ENCODE data around the gene PLD1.
A peak's percentile ranks its signal among the peaks of the same experiment; 100 is the strongest.

Gene PLD1

DNA sequence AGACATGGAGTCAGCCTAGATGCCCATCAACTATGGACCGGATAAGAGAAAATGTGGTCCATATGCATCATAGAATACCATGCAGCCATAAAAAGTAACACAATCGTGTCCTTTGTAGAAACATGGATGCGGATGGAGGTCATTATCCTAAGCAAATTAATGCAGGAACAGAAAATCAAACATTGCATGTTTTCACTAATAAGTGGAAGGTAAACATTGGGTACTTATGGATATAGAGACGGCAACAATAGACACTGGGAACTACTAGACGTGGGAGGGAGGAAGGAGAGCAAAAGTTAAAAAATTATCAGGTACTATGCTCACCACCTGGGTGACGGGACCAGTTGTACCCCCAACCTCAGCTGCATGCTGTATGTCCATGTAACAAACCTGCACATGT lies 2.5 kb downstream of the PLD1 start:
- DNase-seq (ENCODE audit: extremely low read depth, low read depth): no peak
- TF ChIP-seq, protein P1, sequence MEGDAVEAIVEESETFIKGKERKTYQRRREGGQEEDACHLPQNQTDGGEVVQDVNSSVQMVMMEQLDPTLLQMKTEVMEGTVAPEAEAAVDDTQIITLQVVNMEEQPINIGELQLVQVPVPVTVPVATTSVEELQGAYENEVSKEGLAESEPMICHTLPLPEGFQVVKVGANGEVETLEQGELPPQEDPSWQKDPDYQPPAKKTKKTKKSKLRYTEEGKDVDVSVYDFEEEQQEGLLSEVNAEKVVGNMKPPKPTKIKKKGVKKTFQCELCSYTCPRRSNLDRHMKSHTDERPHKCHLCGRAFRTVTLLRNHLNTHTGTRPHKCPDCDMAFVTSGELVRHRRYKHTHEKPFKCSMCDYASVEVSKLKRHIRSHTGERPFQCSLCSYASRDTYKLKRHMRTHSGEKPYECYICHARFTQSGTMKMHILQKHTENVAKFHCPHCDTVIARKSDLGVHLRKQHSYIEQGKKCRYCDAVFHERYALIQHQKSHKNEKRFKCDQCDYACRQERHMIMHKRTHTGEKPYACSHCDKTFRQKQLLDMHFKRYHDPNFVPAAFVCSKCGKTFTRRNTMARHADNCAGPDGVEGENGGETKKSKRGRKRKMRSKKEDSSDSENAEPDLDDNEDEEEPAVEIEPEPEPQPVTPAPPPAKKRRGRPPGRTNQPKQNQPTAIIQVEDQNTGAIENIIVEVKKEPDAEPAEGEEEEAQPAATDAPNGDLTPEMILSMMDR (IDR thresholded peaks at IDR 0.05; ENCODE audit: low read depth, low read length): no peak

DNA sequence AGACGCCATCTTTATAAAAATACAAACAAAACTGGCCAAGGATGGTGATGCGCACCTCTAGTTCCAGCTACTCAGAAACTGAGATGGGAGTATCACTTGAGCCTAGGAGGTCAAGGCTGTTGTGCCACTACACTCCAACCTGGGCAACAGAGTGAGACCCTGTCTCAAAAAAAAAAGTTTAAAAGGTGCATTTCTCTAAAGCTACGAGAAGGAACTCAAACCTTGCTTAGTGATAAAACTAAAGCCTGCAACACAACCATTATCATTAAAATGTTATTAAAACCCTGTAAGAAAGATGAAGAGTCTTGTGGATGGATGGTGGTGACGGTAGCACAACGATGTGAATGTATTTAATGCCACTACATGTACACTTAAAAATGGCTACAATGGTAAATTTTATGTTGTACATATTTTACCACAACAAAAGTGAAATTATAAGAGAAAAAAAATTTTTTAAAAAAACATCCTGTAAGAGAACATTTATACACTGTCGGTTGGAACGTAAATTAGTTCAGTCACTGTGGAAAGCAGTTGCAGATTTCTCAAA lies 3.1 kb downstream of the PLD1 start:
- TF ChIP-seq, protein P1 (IDR thresholded peaks at IDR 0.05; ENCODE audit: low read depth, low read length): no peak
- DNase-seq (ENCODE audit: extremely low read depth, low read depth): no peak

GRCh38 chr3:171806200-171807128 lies 3.8 kb downstream of the PLD1 start:
- TF ChIP-seq, protein P1 (IDR thresholded peaks at IDR 0.05; ENCODE audit: low read depth, low read length): no peak
- peak; percentile 94 for DNase-seq (ENCODE audit: extremely low read depth, low read depth)

DNA sequence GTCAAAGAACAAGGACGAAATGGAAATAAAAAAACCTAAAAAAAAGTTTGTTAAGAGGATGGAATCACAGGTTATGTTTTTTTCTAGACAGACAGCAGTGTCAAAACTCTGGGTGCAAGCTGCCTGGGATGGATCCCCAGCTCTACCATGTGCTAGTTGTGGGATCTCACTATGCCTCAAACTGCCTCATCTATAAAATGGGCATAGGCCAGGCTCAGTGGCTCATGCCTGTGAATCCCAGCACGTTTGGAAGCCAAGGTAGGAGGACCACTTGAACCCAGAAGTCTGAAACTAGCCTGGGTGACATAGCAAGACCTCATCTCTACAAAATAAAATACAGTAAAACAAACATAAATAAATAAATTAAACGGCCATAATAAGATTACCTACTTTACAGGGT lies 4.6 kb downstream of the PLD1 start:
- no peak for DNase-seq (ENCODE audit: extremely low read depth, low read depth)
- TF ChIP-seq, protein P1 (IDR thresholded peaks at IDR 0.05; ENCODE audit: low read depth, low read length): no peak

DNA sequence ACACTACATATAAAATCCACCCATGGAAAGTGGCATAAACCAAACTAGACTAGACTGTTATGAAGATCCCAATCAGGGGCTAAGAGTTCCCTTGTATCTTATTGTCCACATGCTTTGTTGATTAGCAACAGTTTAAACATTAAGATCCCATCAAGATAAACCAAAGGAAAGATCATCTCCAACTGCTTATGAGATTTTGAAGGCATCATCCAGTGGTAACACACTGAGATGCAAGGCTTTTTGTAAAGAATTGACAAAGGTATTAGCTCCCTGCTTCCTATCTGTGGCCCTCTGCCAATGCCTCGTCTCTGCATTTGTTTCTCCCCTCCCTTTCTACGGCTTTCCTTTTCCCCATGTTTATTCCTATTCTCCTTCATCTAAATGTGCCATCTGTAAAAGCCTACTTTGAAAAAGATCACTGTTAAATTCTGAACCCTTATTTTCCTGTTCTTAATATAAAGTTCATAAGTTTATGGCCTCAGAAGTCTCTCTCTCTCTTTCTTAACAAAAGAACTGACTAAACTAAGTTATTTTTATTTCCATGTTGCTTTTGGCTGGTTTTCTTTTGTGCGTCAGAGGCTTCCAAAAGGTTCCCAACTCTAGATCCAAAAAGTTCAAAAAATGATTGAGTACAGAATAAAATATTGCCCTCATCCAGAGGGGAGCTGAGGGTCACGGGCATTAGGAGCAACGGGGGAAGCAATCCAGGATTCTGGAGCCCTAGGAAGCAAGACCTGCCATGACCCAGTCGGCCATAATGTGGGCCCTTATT lies 5.5 kb downstream of the PLD1 start:
- TF ChIP-seq, protein P1 (IDR thresholded peaks at IDR 0.05; ENCODE audit: low read depth, low read length): no peak
- DNase-seq (ENCODE audit: extremely low read depth, low read depth): no peak

- TF ChIP-seq, protein P1 (IDR thresholded peaks at IDR 0.05; ENCODE audit: low read depth, low read length): no peak
- DNase-seq (ENCODE audit: extremely low read depth, low read depth): no peak
Measured at GRCh38 chr3:171803044-171803443, 7.2 kb downstream of the PLD1 start.

DNA sequence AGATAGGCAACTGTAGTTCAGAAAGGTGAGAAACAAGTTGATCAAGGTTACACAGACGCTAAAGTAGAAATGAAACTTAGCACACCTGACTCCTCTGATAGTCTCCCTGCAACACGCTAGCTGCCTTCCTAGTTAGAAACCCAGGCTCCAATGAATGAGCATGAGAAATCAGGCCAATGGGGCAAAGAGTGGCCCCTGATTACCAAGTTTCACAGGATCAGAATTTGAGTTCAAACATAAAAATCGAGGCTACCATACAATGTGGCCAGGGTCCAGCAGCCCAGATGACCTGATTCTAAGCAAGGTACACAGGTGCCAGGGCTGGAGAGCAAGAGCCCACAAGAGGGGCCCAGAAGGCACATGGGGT lies 7.7 kb downstream of the PLD1 start:
- DNase-seq (ENCODE audit: extremely low read depth, low read depth): no peak
- TF ChIP-seq, protein P1 (IDR thresholded peaks at IDR 0.05; ENCODE audit: low read depth, low read length): no peak
